Measurements from ENCODE around the gene THOC1.

DNA sequence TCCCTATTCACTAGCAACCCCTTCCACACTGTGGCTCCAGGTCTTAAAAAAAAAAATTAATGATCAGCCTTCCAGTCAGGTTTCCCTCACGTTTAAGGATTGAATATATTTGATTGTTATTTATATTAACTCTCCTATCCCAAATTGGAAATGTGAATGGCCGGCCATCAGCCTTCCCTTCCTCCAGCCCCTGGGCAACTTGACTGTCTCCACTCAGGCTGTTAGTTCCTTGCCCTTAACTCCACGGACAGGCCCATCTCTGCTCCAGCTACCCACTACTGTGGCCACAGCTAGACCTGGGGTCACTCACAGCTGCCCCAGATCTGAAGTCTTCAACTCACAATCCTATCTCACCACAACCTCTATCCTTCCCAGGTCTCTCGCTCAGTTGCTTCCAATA lies 39.9 kb downstream of the THOC1 start:
- no peak for TF ChIP-seq YY1 (IDR thresholded peaks at IDR 0.05; ENCODE audit: insufficient read depth, insufficient read length)
- TF ChIP-seq ZNF274 (IDR thresholded peaks at IDR 0.05; ENCODE audit: low read depth, low read length): no peak
